Uterus (tissue), 4 donors: Measurements from ENCODE around the gene ELP6. TPM values are rescaled to one million over a fixed set of nuclear protein-coding genes. Genes with fewer than 3 reads are reported as not detected.

Experiments
- DNase-seq, 2 donors: peaks; one replicate each; pipeline ENCODE4 v3.0.0-alpha.2; 2019 to 2020
- H3K27ac ChIP-seq, 2 donors: fragments of 200-600 bp; sonication (generic); 1 replicate in 1 of 2; 2 replicates in 1 of 2; pipeline ENCODE4 v1.5.1; 2016 to 2018
- H3K27me3 ChIP-seq, 2 donors: fragments of 200-600 bp; sonication (generic); one replicate each; pipeline ENCODE4 v1.5.1; 2018 to 2019; ENCODE audit warnings: control low read depth in 1 of 2
- H3K36me3 ChIP-seq, 2 donors: fragments of 200-600 bp; sonication (generic); one replicate each; pipeline ENCODE4 v1.5.1; 2019; ENCODE audit warnings: control low read depth in 1 of 2
- H3K4me1 ChIP-seq, 2 donors: fragments of 200-600 bp; sonication (generic); one replicate each; pipeline ENCODE4 v1.5.1; 2018 to 2019; ENCODE audit warnings: control low read depth in 1 of 2
- H3K4me3 ChIP-seq, 2 donors: fragments of 200-600 bp; sonication (generic); 1 replicate in 1 of 2; 2 replicates in 1 of 2; pipeline ENCODE4 v1.5.1; 2018 to 2019; ENCODE audit warnings: mild to moderate bottlenecking in 1 of 2
- H3K9me3 ChIP-seq, 2 donors: fragments of 200-600 bp; sonication (generic); one replicate each; pipeline ENCODE4 v1.5.1; 2019; ENCODE audit warnings: control low read depth in 1 of 2
- POLR2A ChIP-seq, 2 donors: fragments of 450-650 bp; IDR thresholded peaks; one replicate each; pipeline ENCODE4 v1.6.1; 2016; ENCODE audit warnings: antibody characterized with exemption in 2 of 2, mild to moderate bottlenecking in 1 of 2, moderate library complexity in 1 of 2
- intact Hi-C: fragments of 100-400 bp; cut with DNase I; formaldehyde crosslinking; loops from one replicate; pipeline ENCODE4 v1.15.1; 2023; ENCODE audit warnings: low total_unique reads
- total RNA-seq, 4 donors: library from RNA; depleted of rRNA in 3 of 4; stranded (reverse); fragments of >200 nt in 3 of 4; gene quantifications; one replicate each; pipeline versions ENCODE4 v1.1.0 to v1.2.4, GENCODE V29; 2014 to 2023
- TF ChIP-seq, protein P1 (sequence below), 4 experiments: fragments of 200-600 bp in 2 of 4; fragments of 450-650 bp in 2 of 4; sonication (generic) in 2 of 4; IDR thresholded peaks; one replicate each; pipeline ENCODE4 v1.5.1; 2016 to 2019; ENCODE audit warnings: antibody characterized with exemption in 4 of 4, mild to moderate bottlenecking in 2 of 4, moderate library complexity in 1 of 4
- donor health status: DM: yes; HTN: yes; CAD: no.

Gene ELP6
- total RNA-seq, 4 donors from 2014 or later = 6.2 to 33.5 (median 22.5) TPM

DNA sequence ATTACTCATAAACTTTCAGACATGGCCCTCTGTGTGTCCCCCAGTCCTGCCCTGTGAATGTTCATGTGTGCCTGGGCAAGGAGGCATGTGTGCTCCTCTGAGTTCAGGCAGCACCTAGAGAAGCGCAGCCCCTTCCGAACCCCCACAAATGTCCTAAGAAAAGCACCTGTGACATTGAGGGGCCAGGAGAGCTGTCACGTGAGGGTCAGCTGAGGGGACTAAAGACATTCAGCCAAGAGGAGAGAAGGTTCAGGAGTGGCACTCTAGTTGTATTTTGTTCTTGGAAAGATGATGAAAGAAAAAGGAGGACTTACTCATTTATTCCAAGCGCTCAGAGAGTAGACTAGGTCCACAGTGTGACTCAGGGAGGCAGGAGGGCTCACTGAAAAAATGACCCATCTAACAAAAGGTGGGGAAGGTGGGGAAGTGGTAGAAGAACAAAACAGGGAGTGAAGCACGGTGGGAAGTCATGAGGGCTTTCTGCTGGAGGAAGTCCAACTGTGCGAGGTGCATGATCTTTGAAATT is 28.1 kb upstream of the ELP6 start:
- H3K27ac ChIP-seq = no peak overlapping the region
- no peak for DNase-seq
- intact Hi-C loops = no loop called here
- H3K9me3 ChIP-seq = no peaks in the 10 kb centered on the region
- no peaks in the 10 kb centered on the region for H3K27me3 ChIP-seq
- TF ChIP-seq POLR2A (IDR thresholded peaks at IDR 0.05) = no peak
- TF ChIP-seq, protein P1, sequence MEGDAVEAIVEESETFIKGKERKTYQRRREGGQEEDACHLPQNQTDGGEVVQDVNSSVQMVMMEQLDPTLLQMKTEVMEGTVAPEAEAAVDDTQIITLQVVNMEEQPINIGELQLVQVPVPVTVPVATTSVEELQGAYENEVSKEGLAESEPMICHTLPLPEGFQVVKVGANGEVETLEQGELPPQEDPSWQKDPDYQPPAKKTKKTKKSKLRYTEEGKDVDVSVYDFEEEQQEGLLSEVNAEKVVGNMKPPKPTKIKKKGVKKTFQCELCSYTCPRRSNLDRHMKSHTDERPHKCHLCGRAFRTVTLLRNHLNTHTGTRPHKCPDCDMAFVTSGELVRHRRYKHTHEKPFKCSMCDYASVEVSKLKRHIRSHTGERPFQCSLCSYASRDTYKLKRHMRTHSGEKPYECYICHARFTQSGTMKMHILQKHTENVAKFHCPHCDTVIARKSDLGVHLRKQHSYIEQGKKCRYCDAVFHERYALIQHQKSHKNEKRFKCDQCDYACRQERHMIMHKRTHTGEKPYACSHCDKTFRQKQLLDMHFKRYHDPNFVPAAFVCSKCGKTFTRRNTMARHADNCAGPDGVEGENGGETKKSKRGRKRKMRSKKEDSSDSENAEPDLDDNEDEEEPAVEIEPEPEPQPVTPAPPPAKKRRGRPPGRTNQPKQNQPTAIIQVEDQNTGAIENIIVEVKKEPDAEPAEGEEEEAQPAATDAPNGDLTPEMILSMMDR (IDR thresholded peaks at IDR 0.05) = no peak
- H3K4me1 ChIP-seq = no peaks in the 10 kb centered on the region
- H3K36me3 ChIP-seq = no peaks in the 10 kb centered on the region
- no peak overlapping the region for H3K4me3 ChIP-seq

DNA sequence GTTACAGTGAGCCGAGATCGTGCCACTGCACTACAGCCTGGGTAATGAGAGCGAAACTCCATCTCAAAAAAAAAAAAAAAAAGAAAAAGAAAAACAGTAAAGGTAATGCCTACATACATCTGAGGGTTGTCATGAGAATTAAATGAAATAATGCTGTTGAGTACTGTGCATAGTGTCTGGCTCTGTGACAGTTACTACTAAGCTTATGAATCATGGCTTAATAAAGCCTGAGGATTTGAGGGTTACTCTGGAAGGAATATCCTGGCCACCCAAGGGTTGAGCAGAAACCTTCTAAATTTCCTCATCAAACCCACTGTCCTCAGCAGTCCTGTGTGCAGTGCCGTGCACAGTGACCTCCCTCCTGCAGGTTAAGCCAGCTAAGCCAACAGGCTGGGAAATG is 26.8 kb upstream of the ELP6 start:
- no peak for DNase-seq
- Histone ChIP-seq H3K27me3 (no peaks in the 10 kb centered on the region), H3K27ac (no peak overlapping the region), H3K36me3 (no peaks in the 10 kb centered on the region), H3K9me3 (no peaks in the 10 kb centered on the region), H3K4me3 (no peak overlapping the region), H3K4me1 (no peaks in the 10 kb centered on the region)
- intact Hi-C loops = no loop called here
- TF ChIP-seq POLR2A (IDR thresholded peaks at IDR 0.05) = no peak
- TF ChIP-seq, protein P1 (IDR thresholded peaks at IDR 0.05) = no peak

DNA sequence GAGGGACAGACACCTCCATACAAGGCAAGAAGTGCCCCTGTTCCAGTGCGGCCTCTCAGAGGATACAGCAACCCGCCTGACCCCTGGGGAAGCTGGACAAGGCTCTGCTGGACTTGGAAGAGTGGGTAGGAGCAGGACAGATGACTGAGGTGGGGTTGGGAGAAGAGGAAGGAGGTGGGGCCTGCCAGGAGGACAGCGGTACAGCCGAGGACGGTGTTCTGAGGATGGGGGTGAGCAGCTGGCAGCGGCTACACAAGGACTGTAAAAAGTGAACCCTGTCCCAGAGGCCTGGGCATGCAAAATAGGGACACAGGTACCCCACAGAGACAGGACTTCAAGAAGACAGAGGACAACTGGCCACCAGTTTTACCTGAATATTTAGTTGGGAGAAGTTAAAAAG is 23.5 kb upstream of the ELP6 start:
- H3K9me3 ChIP-seq = no peaks in the 10 kb centered on the region
- H3K27ac ChIP-seq = no peak overlapping the region
- no peaks in the 10 kb centered on the region for H3K27me3 ChIP-seq
- H3K4me1 ChIP-seq = no peaks in the 10 kb centered on the region
- TF ChIP-seq POLR2A (IDR thresholded peaks at IDR 0.05) = no peak
- TF ChIP-seq, protein P1 (IDR thresholded peaks at IDR 0.05) = no peak
- no peaks in the 10 kb centered on the region for H3K36me3 ChIP-seq
- H3K4me3 ChIP-seq = no peak overlapping the region
- intact Hi-C loops = no loop called here
- DNase-seq = no peak

DNA sequence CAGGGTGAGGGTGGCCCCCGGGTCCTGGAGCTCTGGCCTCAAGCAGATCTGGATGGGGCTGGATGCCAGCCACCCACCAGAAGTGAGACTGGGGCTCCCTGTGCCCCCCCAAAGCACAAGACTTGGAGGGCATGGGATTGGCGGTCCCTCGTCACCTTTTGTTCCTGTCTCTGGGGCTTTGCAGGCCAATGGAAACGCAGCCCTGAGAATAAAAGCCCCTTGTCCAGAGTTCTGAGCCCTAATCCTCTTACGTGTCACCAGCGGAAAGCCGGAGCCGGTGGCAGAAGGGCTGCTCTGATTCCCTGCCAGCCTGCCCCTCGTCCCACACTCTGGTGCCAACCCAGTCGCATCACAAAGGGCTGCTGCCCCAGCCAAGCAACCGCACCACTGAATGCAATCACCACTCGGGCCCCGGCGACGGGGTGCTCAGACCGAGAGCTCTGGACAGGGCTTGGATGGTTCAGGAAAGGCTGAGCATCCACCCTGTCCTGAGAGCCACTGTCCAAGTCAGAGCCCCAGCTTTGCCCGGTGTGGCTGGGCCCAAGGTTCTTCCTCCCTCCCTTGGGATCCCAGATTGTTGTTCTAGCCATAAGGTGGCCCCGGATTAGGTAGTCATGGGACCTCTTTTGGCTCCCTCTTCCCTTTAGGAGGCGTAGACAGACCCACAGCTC is 22.8 kb upstream of the ELP6 start:
- Histone ChIP-seq H3K4me3 (no peak overlapping the region), H3K4me1 (no peaks in the 10 kb centered on the region), H3K36me3 (no peaks in the 10 kb centered on the region), H3K9me3 (no peaks in the 10 kb centered on the region), H3K27me3 (no peaks in the 10 kb centered on the region), H3K27ac (no peak overlapping the region)
- no peak for DNase-seq
- TF ChIP-seq, protein P1 (IDR thresholded peaks at IDR 0.05) = no peak
- no peak for TF ChIP-seq POLR2A (IDR thresholded peaks at IDR 0.05)
- intact Hi-C loops = no loop called here

DNA sequence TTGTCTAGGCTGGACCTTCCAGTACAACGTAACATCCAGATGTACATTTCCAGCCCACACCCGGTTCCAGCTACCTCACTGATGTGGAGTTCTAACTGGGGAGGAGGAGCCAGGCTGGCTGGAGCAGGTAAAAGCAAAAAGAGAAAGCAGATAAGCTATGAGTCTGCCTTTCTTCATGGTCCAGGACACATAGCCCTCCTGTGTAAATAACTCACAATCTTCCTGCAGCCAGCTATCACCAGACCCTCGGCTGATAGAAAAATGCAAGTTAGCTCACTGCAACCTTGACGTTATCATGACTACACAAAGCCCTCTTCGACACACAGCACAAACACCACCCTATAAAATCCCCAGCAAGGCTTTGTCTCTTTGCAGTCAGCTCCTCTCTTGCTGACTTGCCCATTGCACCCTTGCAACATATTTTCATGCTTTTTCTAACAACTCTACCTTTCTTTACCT is 20.5 kb upstream of the ELP6 start:
- Histone ChIP-seq H3K27me3 (no peaks in the 10 kb centered on the region), H3K36me3 (no peaks in the 10 kb centered on the region), H3K4me3 (no peak overlapping the region), H3K27ac (no peak overlapping the region), H3K4me1 (no peaks in the 10 kb centered on the region), H3K9me3 (no peaks in the 10 kb centered on the region)
- no peak for TF ChIP-seq POLR2A (IDR thresholded peaks at IDR 0.05)
- TF ChIP-seq, protein P1 (IDR thresholded peaks at IDR 0.05) = no peak
- intact Hi-C loops = no loop called here
- no peak for DNase-seq
